KBM-7 (cell line): ENCODE data around the gene SIPA1L2.
A peak's percentile ranks its signal among the peaks of the same experiment; 100 is the strongest.

Experiments
- DNase-seq: peaks from one replicate; pipeline ENCODE4 v3.0.0-alpha.2; 2015
- in situ Hi-C: fragments of 300-500 bp; cut with MboI; formaldehyde crosslinking; loops from 2 replicates; pipeline ENCODE4 v1.14.3; 2020; ENCODE audit warnings: low sequenced_read_pairs, low pct_unique_long_range_greater_than_20kb, mixed read lengths

SIPA1L2 gene

GRCh38 chr1:232650418-232650817, 20.5 kb upstream of the SIPA1L2 start:
- in situ Hi-C loops, result no loop called here
- no peak for DNase-seq

DNA sequence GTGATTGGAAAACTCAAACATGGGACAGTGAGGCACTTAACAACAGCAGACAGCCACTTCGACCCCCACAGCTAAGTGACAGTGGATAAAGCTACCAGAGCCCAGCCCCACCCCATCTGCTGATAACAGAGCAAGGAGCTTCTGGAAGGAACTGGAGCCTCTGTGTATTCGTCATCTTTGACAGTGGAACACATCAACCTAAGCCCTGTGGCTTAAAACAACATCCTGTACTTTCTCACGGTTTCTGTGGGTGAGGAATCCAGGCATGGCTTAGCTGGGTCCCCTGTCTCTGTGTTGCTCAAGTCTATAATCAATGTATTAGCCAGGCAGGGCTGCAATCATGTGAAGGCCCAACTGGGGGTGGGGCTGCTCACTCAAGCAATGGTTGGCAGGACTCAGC, 18.4 kb upstream of the SIPA1L2 start:
- no peak for DNase-seq
- in situ Hi-C loops, result loop anchor here (25.0 kb wide), 1 partner anchor 589 kb away; no protein-coding TSS in a partner anchor

GRCh38 chr1:232644209-232644608, 14.3 kb upstream of the SIPA1L2 start:
- in situ Hi-C loops, result loop anchor here (25.0 kb wide), 1 partner anchor 593 kb away; no protein-coding TSS in a partner anchor
- no peak for DNase-seq

DNA sequence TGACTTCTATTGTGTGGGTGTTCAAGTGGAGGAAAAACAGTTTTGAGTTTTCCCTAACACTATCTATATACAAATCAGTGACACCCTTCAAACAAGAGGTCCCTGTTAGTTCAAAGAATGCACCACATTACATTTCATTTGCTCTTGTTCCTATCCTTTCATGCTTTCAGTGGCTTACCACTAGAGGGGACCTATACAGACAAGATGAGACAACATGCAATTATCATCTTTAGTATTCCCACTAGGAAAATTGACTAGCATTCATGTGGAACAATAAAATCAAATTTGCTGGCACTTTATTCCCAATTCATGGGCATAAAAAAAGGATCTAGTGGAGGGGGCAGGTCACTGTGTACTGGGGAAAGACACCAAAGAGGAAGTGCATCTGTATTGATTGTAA, 13.3 kb upstream of the SIPA1L2 start:
- in situ Hi-C loops, result loop anchor here (25.0 kb wide), 1 partner anchor 594 kb away; no protein-coding TSS in a partner anchor
- no peak for DNase-seq

GRCh38 chr1:232641507-232641906, 11.6 kb upstream of the SIPA1L2 start:
- in situ Hi-C loops, result loop anchor here (25.0 kb wide), 1 partner anchor 596 kb away; no protein-coding TSS in a partner anchor

DNA sequence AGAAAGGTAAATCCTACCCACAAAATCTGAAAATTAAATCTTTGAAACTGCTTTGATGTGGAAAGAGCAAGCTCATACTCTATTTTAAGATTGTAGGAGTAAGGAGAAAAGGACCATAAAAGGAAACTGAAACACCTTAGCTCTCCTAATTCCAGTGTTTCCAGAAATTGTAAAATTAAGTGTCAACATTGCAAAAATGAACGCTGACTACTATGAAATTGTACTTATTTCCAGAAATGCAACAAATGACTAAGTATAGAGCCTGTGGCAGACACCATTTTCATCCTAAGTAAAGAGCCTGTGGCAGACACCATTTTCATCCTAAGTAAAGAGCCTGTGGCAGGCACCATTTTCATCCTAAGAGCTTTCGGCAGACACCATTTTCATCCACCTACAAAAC, 6.9 kb upstream of the SIPA1L2 start:
- no peak for DNase-seq
- in situ Hi-C loops, result loop anchor here (25.0 kb wide), 1 partner anchor 601 kb away; no protein-coding TSS in a partner anchor

More at GRCh38 chr1:232641507-232641906, 11.6 kb upstream of the SIPA1L2 start:
- DNase-seq, result no peak

- DNase-seq, result peak; percentile 46
- in situ Hi-C loops, result loop anchor here (25.0 kb wide), 1 partner anchor 601 kb away; no protein-coding TSS in a partner anchor
Measured at GRCh38 chr1:232635778-232636356, 5.9 kb upstream of the SIPA1L2 start.

GRCh38 chr1:232635279-232635678, 5.3 kb upstream of the SIPA1L2 start:
- no peak for DNase-seq
- in situ Hi-C loops, result loop anchor here (25.0 kb wide), 1 partner anchor 602 kb away; no protein-coding TSS in a partner anchor

- no peak for DNase-seq
- in situ Hi-C loops, result loop anchor here (25.0 kb wide), 1 partner anchor 603 kb away; no protein-coding TSS in a partner anchor
Measured at GRCh38 chr1:232634096-232634495, 4.2 kb upstream of the SIPA1L2 start.

GRCh38 chr1:232630894-232631195, 912 bp upstream of the SIPA1L2 start:
- DNase-seq, result no peak
- in situ Hi-C loops, result loop anchor here (25.0 kb wide), 1 partner anchor 606 kb away; no protein-coding TSS in a partner anchor

GRCh38 chr1:232629250-232630046, 485 bp downstream of the SIPA1L2 start:
- DNase-seq, result peak; percentile 27
- in situ Hi-C loops, result loop anchor here (25.0 kb wide), 1 partner anchor 608 kb away; no protein-coding TSS in a partner anchor

GRCh38 chr1:232628335-232629249, 1.3 kb downstream of the SIPA1L2 start:
- DNase-seq, result peak; percentile 18
- in situ Hi-C loops, result loop anchor here (25.0 kb wide), 1 partner anchor 609 kb away; no protein-coding TSS in a partner anchor

- no peak for DNase-seq
- in situ Hi-C loops, result loop anchor here (25.0 kb wide), 1 partner anchor 610 kb away; no protein-coding TSS in a partner anchor
Measured at GRCh38 chr1:232627645-232628334, 2.1 kb downstream of the SIPA1L2 start.

DNA sequence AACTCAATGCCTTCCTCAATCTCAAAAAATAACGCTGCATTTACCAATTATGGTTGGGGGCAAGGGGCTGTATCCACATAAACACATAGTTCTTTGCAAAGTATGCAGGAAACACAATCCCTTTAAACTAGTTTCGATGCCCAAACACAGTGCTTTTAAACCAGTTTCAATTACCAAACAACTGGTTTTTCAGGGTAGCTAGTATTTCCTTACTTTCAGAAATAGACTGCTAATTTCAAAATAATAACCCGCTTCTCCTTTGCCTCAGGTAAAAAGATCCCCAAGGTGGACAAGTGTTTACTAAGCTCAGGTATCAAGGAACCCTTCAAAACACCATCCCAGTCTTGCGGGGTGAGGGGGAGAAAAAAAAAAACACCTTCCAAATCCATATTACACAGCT, 2.8 kb downstream of the SIPA1L2 start:
- no peak for DNase-seq
- in situ Hi-C loops, result loop anchor here (25.0 kb wide), 1 partner anchor 610 kb away; no protein-coding TSS in a partner anchor

DNA sequence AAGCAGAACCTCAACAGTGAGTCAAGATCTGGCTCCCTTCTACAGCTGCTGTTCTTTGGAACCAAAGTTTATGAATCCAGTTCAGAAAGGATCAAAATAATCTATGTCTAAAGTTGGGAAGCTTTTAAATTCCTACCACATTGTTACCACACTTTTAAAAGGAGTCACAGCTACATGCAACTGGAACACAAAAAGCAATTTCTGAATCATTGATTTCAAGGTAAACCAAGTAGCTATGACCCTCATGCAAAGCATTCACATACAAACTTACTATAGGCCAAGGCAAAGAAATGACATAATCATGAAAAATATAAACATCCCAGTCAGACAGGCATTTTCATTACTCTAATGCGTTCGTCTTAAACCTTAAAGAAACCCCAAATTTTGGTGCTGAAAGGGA, 3.5 kb downstream of the SIPA1L2 start:
- in situ Hi-C loops, result loop anchor here (25.0 kb wide), 1 partner anchor 611 kb away; no protein-coding TSS in a partner anchor
- DNase-seq, result no peak

DNA sequence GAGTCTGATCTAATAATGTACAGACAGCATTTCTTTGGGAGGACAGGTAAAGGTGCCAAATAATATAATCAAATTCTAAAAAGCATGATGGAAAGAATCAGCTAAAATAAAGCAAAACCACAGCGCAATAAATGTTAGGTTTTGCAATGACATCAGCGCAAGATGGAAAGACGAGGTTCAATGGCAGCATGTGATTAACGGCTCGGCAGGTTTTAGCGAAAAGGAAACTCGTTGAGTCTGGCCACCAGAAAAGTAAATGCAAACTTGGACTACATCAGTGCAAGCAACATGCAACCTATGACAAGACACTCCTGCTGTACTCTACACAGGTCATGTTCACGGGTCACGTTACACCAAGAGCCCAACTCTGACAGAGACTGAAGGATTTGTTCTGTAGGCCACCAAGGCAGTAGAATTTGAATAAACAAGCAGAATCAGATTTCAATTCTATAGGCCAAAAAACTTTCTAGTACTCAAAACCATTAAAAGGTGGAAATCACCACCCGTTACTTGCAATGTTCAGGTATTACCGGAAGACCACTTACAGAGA, 4.5 kb downstream of the SIPA1L2 start:
- DNase-seq, result no peak
- in situ Hi-C loops, result loop anchor here (25.0 kb wide), 1 partner anchor 612 kb away; no protein-coding TSS in a partner anchor

- in situ Hi-C loops, result loop anchor here (25.0 kb wide), 1 partner anchor 613 kb away; no protein-coding TSS in a partner anchor
- no peak for DNase-seq
Measured at GRCh38 chr1:232624546-232625281, 5.2 kb downstream of the SIPA1L2 start.
